GM12873 (cell line): Measurements from ENCODE around the gene TNFSF8.

Experiments
- CTCF ChIP-seq: IDR thresholded peaks from 2 replicates; pipeline ENCODE4 v1.5.1; 2012; ENCODE audit warnings: low read depth, mild to moderate bottlenecking, moderate library complexity, low read length, control low read depth; ENCODE audit not compliant: insufficient read depth; ENCODE audit errors: missing control alignments

The TNFSF8 gene

GRCh38 chr9:114950761-114951160 is 20.4 kb upstream of the TNFSF8 start:
- TF ChIP-seq CTCF, result no peak

- TF ChIP-seq CTCF, result no peak
These were observed 16.7 kb upstream of the TNFSF8 start for GRCh38 chr9:114947058-114947457.

- no peak for TF ChIP-seq CTCF
These were observed 15.4 kb upstream of the TNFSF8 start for GRCh38 chr9:114945616-114946412.

- TF ChIP-seq CTCF, result no peak
These were observed 11.0 kb upstream of the TNFSF8 start for GRCh38 chr9:114941376-114941775.

GRCh38 chr9:114938687-114939575 is 8.5 kb upstream of the TNFSF8 start:
- no peak for TF ChIP-seq CTCF

GRCh38 chr9:114937516-114937915 is 7.1 kb upstream of the TNFSF8 start:
- no peak for TF ChIP-seq CTCF

GRCh38 chr9:114936581-114936980 is 6.2 kb upstream of the TNFSF8 start:
- TF ChIP-seq CTCF, result no peak
